OCI-LY1 (cell line): ENCODE data around the gene KIF23.

Experiments
- H2AFZ ChIP-seq: fragments of 200-600 bp; sonication (generic), shearing (Covaris generic); 2 replicates; pipeline ENCODE4 v1.6.0; 2014; ENCODE audit warnings: antibody characterized with exemption, mild to moderate bottlenecking, low read length
- H3F3A ChIP-seq: fragments of 200-600 bp; sonication (generic), shearing (Covaris generic); 2 replicates; pipeline ENCODE4 v1.6.0; 2014; ENCODE audit warnings: mild to moderate bottlenecking, antibody characterized with exemption, low read length, moderate library complexity; ENCODE audit not compliant: insufficient read depth
- H3K27ac ChIP-seq: fragments of 200-600 bp; sonication (generic); 2 replicates; pipeline ENCODE4 v1.5.1; 2014; ENCODE audit warnings: low read length, mixed run types, mild to moderate bottlenecking, low read depth; ENCODE audit not compliant: poor library complexity, severe bottlenecking
- H3K27me3 ChIP-seq: fragments of 200-600 bp; sonication (generic); 2 replicates; pipeline ENCODE4 v1.6.0; 2014; ENCODE audit warnings: antibody characterized with exemption, mild to moderate bottlenecking, low read length, moderate library complexity; ENCODE audit not compliant: insufficient read depth
- H3K36me3 ChIP-seq: fragments of 200-600 bp; sonication (generic); 2 replicates; pipeline ENCODE4 v1.6.1; 2014; ENCODE audit warnings: mild to moderate bottlenecking, antibody characterized with exemption, low read length, moderate library complexity, mixed read lengths; ENCODE audit not compliant: insufficient read depth
- H3K4me1 ChIP-seq: fragments of 200-600 bp; sonication (generic); 2 replicates; pipeline ENCODE4 v1.5.1; 2014; ENCODE audit warnings: mild to moderate bottlenecking, low read length, moderate library complexity; ENCODE audit not compliant: insufficient read depth, severe bottlenecking
- H3K4me2 ChIP-seq: fragments of 200-600 bp; sonication (generic), shearing (Covaris generic); 2 replicates; pipeline ENCODE4 v1.6.1; 2014; ENCODE audit warnings: low read length
- H3K4me3 ChIP-seq: fragments of 200-600 bp; sonication (generic); 2 replicates; pipeline ENCODE4 v1.5.1; 2014; ENCODE audit warnings: low read length, low read depth, mild to moderate bottlenecking, mixed read lengths; ENCODE audit not compliant: poor library complexity, severe bottlenecking
- H3K79me2 ChIP-seq: fragments of 200-600 bp; shearing (Covaris generic); 2 replicates; pipeline ENCODE4 v1.6.1; 2016; ENCODE audit warnings: mixed run types, low read length, mixed read lengths; ENCODE audit not compliant: insufficient read depth
- H3K9ac ChIP-seq: fragments of 200-600 bp; sonication (generic), shearing (Covaris generic); 2 replicates; pipeline ENCODE4 v1.6.1; 2014; ENCODE audit warnings: mild to moderate bottlenecking, low read length, mixed read lengths
- H3K9me2 ChIP-seq: fragments of 200-600 bp; sonication (generic), shearing (Covaris generic); 2 replicates; pipeline ENCODE4 v1.6.1; 2014; ENCODE audit warnings: low read depth, mild to moderate bottlenecking, low read length, mixed read lengths
- H3K9me3 ChIP-seq: fragments of 200-600 bp; shearing (Covaris generic); 2 replicates; pipeline ENCODE4 v1.6.1; 2014; ENCODE audit warnings: low read length, mixed read lengths
- H4K20me1 ChIP-seq: fragments of 200-600 bp; sonication (generic), shearing (Covaris generic); 2 replicates; pipeline ENCODE4 v1.6.0; 2016; ENCODE audit warnings: mild to moderate bottlenecking, low read length; ENCODE audit not compliant: insufficient read depth
- CTCF ChIP-seq: fragments of 200-600 bp; sonication (generic), shearing (Covaris generic); IDR thresholded peaks from 2 replicates; pipeline ENCODE4 v1.5.1; 2017; ENCODE audit warnings: mild to moderate bottlenecking, antibody characterized with exemption, low read length, moderate library complexity, mixed read lengths
- EZH2 ChIP-seq: fragments of 200-600 bp; sonication (generic), shearing (Covaris generic); IDR thresholded peaks from 2 replicates; pipeline ENCODE4 v1.8.0; 2017; ENCODE audit warnings: borderline replicate concordance, mixed run types, mild to moderate bottlenecking, antibody characterized with exemption, low read length, moderate library complexity, mixed read lengths

KIF23 gene

GRCh38 chr15:69491038-69491505, 76.9 kb downstream of the KIF23 start:
- no peak overlapping the region for H3K9ac ChIP-seq
- H4K20me1 ChIP-seq = no peaks in the 10 kb centered on the region
- H2AFZ ChIP-seq = no peak overlapping the region
- peaks cover 5% of the 10 kb centered on the region for H3K27me3 ChIP-seq
- no peaks in the 10 kb centered on the region for H3F3A ChIP-seq
- no peaks in the 10 kb centered on the region for H3K9me2 ChIP-seq
- H3K36me3 ChIP-seq = no peaks in the 10 kb centered on the region
- no peaks in the 10 kb centered on the region for H3K79me2 ChIP-seq
- H3K4me2 ChIP-seq = no peak overlapping the region
- no peaks in the 10 kb centered on the region for H3K4me1 ChIP-seq
- TF ChIP-seq EZH2 = no peak
- TF ChIP-seq CTCF = no peak
- H3K9me3 ChIP-seq = 0 out of 2 replicates have a peak, but pooled peaks cover 3% of the 10 kb centered on the region
- H3K4me3 ChIP-seq = no peak overlapping the region
- no peak overlapping the region for H3K27ac ChIP-seq

GRCh38 chr15:69493406-69493805, 79.3 kb downstream of the KIF23 start:
- Histone ChIP-seq H4K20me1 (no peaks in the 10 kb centered on the region), H3K27me3 (peaks cover 5% of the 10 kb centered on the region), H3K27ac (no peak overlapping the region), H3K36me3 (no peaks in the 10 kb centered on the region), H3K9me2 (no peaks in the 10 kb centered on the region), H3F3A (no peaks in the 10 kb centered on the region), H3K4me1 (no peaks in the 10 kb centered on the region), H2AFZ (no peak overlapping the region), H3K79me2 (no peaks in the 10 kb centered on the region), H3K9ac (no peak overlapping the region), H3K4me3 (no peak overlapping the region), H3K4me2 (no peak overlapping the region), H3K9me3 (0 out of 2 replicates have a peak, but pooled peaks cover 3% of the 10 kb centered on the region)
- TF ChIP-seq EZH2 (no peak), CTCF (no peak)

- no peak overlapping the region for H3K9ac ChIP-seq
- H3K4me2 ChIP-seq = no peak overlapping the region
- no peak overlapping the region for H2AFZ ChIP-seq
- no peak overlapping the region for H3K27ac ChIP-seq
- TF ChIP-seq CTCF = no peak
- no peak for TF ChIP-seq EZH2
- H3K9me3 ChIP-seq = 0 out of 2 replicates have a peak, but pooled peaks cover 3% of the 10 kb centered on the region
- no peaks in the 10 kb centered on the region for H3K79me2 ChIP-seq
- H3K9me2 ChIP-seq = no peaks in the 10 kb centered on the region
- H3K36me3 ChIP-seq = no peaks in the 10 kb centered on the region
- H3K4me1 ChIP-seq = no peaks in the 10 kb centered on the region
- no peaks in the 10 kb centered on the region for H4K20me1 ChIP-seq
- H3K4me3 ChIP-seq = no peak overlapping the region
- H3K27me3 ChIP-seq = no peaks in the 10 kb centered on the region; the same call in none of the 2 replicates
- H3F3A ChIP-seq = no peaks in the 10 kb centered on the region
These were observed 81.9 kb downstream of the KIF23 start for GRCh38 chr15:69496001-69496400.
